ENCODE results near the gene RNF214. TPM values are rescaled to one million over a fixed set of nuclear protein-coding genes. Genes with fewer than 3 reads are reported as not detected.

RNF214 gene
- total and polyA plus RNA-seq, 2 donors (not counting 1 experiment from before 2014, with no cell fraction given), result 12.1 to 13.4 TPM

- Histone ChIP-seq H3K4me1 (ENCODE audit: control insufficient read depth, extremely low read depth, insufficient read depth, low read length) (peaks cover 9% of the 10 kb centered on the region), H3K9me3 (ENCODE audit: control insufficient read depth, insufficient read depth, low read depth, low read length) (no peaks in the 10 kb centered on the region), H3K4me3 (replicated peaks in 1 of 4; ENCODE audit: control extremely low read depth in 1 of 4, insufficient read depth in 1 of 4, low read depth in 3 of 4, low read length in 4 of 4) (no peak overlapping the region), H3K27ac (ENCODE audit: insufficient read depth, low read length) (no peak overlapping the region), H3K27me3 (ENCODE audit: control insufficient read depth, insufficient read depth, low read length) (no peaks in the 10 kb centered on the region), H4K20me1 (ENCODE audit: control insufficient read depth, extremely low read depth, insufficient read depth, low read length) (no peaks in the 10 kb centered on the region), H3K36me3 (ENCODE audit: control insufficient read depth, insufficient read depth, low read length) (no peaks in the 10 kb centered on the region), H3K4me2 (ENCODE audit: extremely low read depth, insufficient read depth, low read length) (no peak overlapping the region), H3K9ac (ENCODE audit: insufficient read depth, low read length) (no peak overlapping the region), H2AFZ (ENCODE audit: low read length) (no peak overlapping the region), H3K79me2 (ENCODE audit: control insufficient read depth, insufficient read depth, low read length) (no peaks in the 10 kb centered on the region)
- TF ChIP-seq EZH2 (IDR thresholded peaks at IDR 0.05; ENCODE audit: low read length, missing control alignments), result no peak
- TF ChIP-seq, protein P1, sequence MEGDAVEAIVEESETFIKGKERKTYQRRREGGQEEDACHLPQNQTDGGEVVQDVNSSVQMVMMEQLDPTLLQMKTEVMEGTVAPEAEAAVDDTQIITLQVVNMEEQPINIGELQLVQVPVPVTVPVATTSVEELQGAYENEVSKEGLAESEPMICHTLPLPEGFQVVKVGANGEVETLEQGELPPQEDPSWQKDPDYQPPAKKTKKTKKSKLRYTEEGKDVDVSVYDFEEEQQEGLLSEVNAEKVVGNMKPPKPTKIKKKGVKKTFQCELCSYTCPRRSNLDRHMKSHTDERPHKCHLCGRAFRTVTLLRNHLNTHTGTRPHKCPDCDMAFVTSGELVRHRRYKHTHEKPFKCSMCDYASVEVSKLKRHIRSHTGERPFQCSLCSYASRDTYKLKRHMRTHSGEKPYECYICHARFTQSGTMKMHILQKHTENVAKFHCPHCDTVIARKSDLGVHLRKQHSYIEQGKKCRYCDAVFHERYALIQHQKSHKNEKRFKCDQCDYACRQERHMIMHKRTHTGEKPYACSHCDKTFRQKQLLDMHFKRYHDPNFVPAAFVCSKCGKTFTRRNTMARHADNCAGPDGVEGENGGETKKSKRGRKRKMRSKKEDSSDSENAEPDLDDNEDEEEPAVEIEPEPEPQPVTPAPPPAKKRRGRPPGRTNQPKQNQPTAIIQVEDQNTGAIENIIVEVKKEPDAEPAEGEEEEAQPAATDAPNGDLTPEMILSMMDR (conservative IDR thresholded peaks at IDR 0.05 in 1 of 2, IDR thresholded peaks at IDR 0.05 in 1 of 2; ENCODE audit: low read depth in 1 of 2, low read length in 2 of 2), result no peak
- no peak for DNase-seq (ENCODE audit: low read depth in 2 of 2)
These were observed 72.7 kb downstream of the RNF214 start for GRCh38 chr11:117305145-117305544.

- no peaks in the 10 kb centered on the region for H3K9me3 ChIP-seq (ENCODE audit: control insufficient read depth, insufficient read depth, low read depth, low read length)
- H3K9ac ChIP-seq (ENCODE audit: insufficient read depth, low read length), result no peak overlapping the region
- H3K27ac ChIP-seq (ENCODE audit: insufficient read depth, low read length), result no peak overlapping the region
- DNase-seq (ENCODE audit: low read depth in 2 of 2), result no peak
- peaks cover 8% of the 10 kb centered on the region for H3K79me2 ChIP-seq (ENCODE audit: control insufficient read depth, insufficient read depth, low read length)
- H3K36me3 ChIP-seq (ENCODE audit: control insufficient read depth, insufficient read depth, low read length), result no peaks in the 10 kb centered on the region
- H3K4me3 ChIP-seq (replicated peaks in 1 of 4; ENCODE audit: control extremely low read depth in 1 of 4, insufficient read depth in 1 of 4, low read depth in 3 of 4, low read length in 4 of 4), result no peak overlapping the region
- no peak overlapping the region for H2AFZ ChIP-seq (ENCODE audit: low read length)
- no peak for TF ChIP-seq EZH2 (IDR thresholded peaks at IDR 0.05; ENCODE audit: low read length, missing control alignments)
- TF ChIP-seq, protein P1 (conservative IDR thresholded peaks at IDR 0.05 in 1 of 2, IDR thresholded peaks at IDR 0.05 in 1 of 2; ENCODE audit: low read depth in 1 of 2, low read length in 2 of 2), result no peak
- no peaks in the 10 kb centered on the region for H4K20me1 ChIP-seq (ENCODE audit: control insufficient read depth, extremely low read depth, insufficient read depth, low read length)
- H3K4me1 ChIP-seq (ENCODE audit: control insufficient read depth, extremely low read depth, insufficient read depth, low read length), result peaks cover under 1% of the 10 kb centered on the region
- no peak overlapping the region for H3K4me2 ChIP-seq (ENCODE audit: extremely low read depth, insufficient read depth, low read length)
- H3K27me3 ChIP-seq (ENCODE audit: control insufficient read depth, insufficient read depth, low read length), result no peaks in the 10 kb centered on the region
These were observed 76.8 kb downstream of the RNF214 start for GRCh38 chr11:117309310-117309709.

DNA sequence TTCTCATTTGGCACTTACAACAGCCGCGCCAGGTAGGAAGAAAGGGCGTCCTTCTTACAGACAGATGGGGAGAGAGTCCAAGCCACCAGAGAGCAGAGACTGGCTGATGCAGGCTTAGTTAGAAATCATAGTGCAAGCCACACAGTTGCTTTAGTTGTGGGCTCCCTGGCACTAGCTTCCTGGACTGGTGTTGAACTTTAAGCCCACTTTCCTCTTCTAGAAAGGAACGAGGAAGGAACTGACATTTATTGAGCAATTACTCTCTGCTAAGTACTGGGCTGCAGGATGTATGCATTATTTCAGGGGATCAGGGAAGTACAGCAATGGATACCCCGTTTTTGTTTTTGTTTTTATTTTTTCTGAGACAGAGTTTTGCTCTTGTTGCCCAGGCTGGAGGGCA is 80.6 kb downstream of the RNF214 start:
- no peak overlapping the region for H2AFZ ChIP-seq (ENCODE audit: low read length)
- H3K4me3 ChIP-seq (replicated peaks in 1 of 4; ENCODE audit: control extremely low read depth in 1 of 4, insufficient read depth in 1 of 4, low read depth in 3 of 4, low read length in 4 of 4), result no peak overlapping the region
- no peak overlapping the region for H3K9ac ChIP-seq (ENCODE audit: insufficient read depth, low read length)
- no peak overlapping the region for H3K27ac ChIP-seq (ENCODE audit: insufficient read depth, low read length)
- no peaks in the 10 kb centered on the region for H3K36me3 ChIP-seq (ENCODE audit: control insufficient read depth, insufficient read depth, low read length)
- TF ChIP-seq, protein P1 (conservative IDR thresholded peaks at IDR 0.05 in 1 of 2, IDR thresholded peaks at IDR 0.05 in 1 of 2; ENCODE audit: low read depth in 1 of 2, low read length in 2 of 2), result no peak
- TF ChIP-seq EZH2 (IDR thresholded peaks at IDR 0.05; ENCODE audit: low read length, missing control alignments), result no peak
- peaks cover 8% of the 10 kb centered on the region for H3K4me1 ChIP-seq (ENCODE audit: control insufficient read depth, extremely low read depth, insufficient read depth, low read length)
- DNase-seq (ENCODE audit: low read depth in 2 of 2), result no peak
- no peak overlapping the region for H3K4me2 ChIP-seq (ENCODE audit: extremely low read depth, insufficient read depth, low read length)
- H3K27me3 ChIP-seq (ENCODE audit: control insufficient read depth, insufficient read depth, low read length), result no peaks in the 10 kb centered on the region
- H3K79me2 ChIP-seq (ENCODE audit: control insufficient read depth, insufficient read depth, low read length), result peaks cover 17% of the 10 kb centered on the region
- no peaks in the 10 kb centered on the region for H4K20me1 ChIP-seq (ENCODE audit: control insufficient read depth, extremely low read depth, insufficient read depth, low read length)
- H3K9me3 ChIP-seq (ENCODE audit: control insufficient read depth, insufficient read depth, low read depth, low read length), result no peaks in the 10 kb centered on the region
